Muscle layer of duodenum (tissue), 2 donors: Measurements from ENCODE around the gene OSR1.
"Not testable (repeated sequence)": the region's sequence is repeated elsewhere in the genome, so short reads cannot be mapped to it uniquely, and the experiment has no call there.

Source experiments
- H3K27ac ChIP-seq: one replicate; pipeline ENCODE4 v1.7.0; 2013; ENCODE audit warnings: mild to moderate bottlenecking, low read length
- H3K27me3 ChIP-seq: one replicate; pipeline ENCODE4 v1.7.0; 2013; ENCODE audit warnings: low read depth, mild to moderate bottlenecking, control low read depth, low read length
- H3K36me3 ChIP-seq, 2 donors: one replicate each; pipeline ENCODE4 v1.7.0; 2013; ENCODE audit warnings: low read length in 2 of 2, control low read depth in 1 of 2, mild to moderate bottlenecking in 1 of 2; ENCODE audit not compliant: insufficient read depth in 2 of 2, control insufficient read depth in 1 of 2
- H3K4me1 ChIP-seq, 2 donors: one replicate each; pipeline ENCODE4 v1.7.0; 2013; ENCODE audit warnings: low read length in 2 of 2, mild to moderate bottlenecking in 2 of 2, control low read depth in 1 of 2, moderate library complexity in 1 of 2; ENCODE audit not compliant: insufficient read depth in 2 of 2, control insufficient read depth in 1 of 2
- H3K4me3 ChIP-seq, 2 donors: one replicate each; pipeline ENCODE4 v1.7.0; 2013; ENCODE audit warnings: low read length in 2 of 2, low read depth in 1 of 2, mild to moderate bottlenecking in 1 of 2
- H3K9me3 ChIP-seq, 2 donors: one replicate each; pipeline ENCODE4 v1.7.0; 2013; ENCODE audit warnings: low read length in 2 of 2, control low read depth in 1 of 2, mild to moderate bottlenecking in 1 of 2; ENCODE audit not compliant: control insufficient read depth in 1 of 2
- donor health status: healthy.

The OSR1 gene

DNA sequence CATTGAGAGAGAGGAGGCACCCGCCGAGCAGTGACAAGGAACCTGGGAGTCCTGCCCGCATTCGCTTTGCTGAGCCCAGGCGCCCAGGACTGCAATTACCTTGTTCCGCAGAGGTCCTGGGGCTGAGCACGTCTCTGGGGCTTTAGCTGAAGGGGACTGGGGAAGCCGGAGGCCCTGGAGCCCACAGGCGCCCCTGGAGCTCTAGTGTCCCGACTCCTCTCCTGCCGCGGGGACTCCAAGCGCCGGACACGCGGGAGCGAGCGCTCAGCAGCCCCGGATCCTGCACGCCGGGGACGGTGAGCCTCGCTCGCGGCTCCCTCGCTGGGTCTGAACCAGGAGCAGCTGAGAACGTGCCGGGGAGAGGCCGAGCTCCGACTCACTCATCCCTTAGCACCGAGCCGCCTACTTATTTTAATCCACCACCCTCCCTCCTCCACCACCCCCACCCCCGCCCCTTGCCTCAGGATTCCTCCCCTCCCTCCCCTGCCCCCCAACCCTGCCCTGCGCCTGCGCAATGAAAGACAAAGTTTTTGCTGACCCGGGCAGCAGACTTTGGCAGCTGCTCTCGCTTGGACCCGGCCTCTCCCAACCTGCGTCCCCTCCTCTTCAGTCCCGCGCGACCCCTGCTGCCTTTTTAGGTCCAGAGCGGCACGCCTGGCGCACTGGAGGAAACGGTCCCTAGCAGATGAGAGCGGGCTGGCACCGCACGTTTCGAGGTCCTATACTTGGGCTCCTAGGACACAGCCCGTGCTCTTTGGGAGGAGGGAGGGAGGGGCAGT is at the start of gene OSR1:
OSR1 (minus strand) TSS at position 382 of the 779 bp plus-strand sequence. CDS start 4,818 bp downstream, outside the sequence.
- Histone ChIP-seq H3K27ac (peak within 1 kb of the TSS; percentile 37), H3K4me1 (peaks cover 0 to 48% of the 10 kb centered on the region in 2 donors), H3K27me3 (peaks cover 74% of the 10 kb centered on the region), H3K9me3 (no peaks in the 10 kb centered on the region), H3K4me3 (peak within 1 kb of the TSS; percentile 54 to 73), H3K36me3 (no peaks in the 10 kb centered on the region)

DNA sequence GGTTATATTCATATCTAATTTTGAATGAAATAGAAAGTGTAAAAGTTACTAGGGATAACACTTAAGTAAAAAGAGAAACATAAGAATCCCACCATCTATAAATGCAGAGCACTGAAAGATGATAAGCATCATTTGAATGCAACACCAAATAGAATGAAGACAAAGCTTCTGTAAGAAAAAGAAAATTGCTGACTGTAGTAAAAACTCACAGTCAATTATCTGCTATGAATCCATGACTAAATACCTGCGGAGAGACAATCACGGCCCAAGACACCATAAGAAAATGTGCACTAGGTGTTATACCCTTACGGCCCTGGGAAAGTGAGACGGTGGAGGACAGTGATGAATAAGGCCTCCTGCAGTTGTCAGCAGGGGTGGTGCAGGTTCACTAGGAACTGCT is 45.4 kb upstream of the OSR1 start:
- Histone ChIP-seq H3K36me3 (no peaks in the 10 kb centered on the region), H3K27me3 (no peaks in the 10 kb centered on the region), H3K4me3 (no peak overlapping the region), H3K27ac (no peak overlapping the region), H3K4me1 (no peaks in the 10 kb centered on the region), H3K9me3 (peaks cover 0 to 2% of the 10 kb centered on the region in 2 donors)

DNA sequence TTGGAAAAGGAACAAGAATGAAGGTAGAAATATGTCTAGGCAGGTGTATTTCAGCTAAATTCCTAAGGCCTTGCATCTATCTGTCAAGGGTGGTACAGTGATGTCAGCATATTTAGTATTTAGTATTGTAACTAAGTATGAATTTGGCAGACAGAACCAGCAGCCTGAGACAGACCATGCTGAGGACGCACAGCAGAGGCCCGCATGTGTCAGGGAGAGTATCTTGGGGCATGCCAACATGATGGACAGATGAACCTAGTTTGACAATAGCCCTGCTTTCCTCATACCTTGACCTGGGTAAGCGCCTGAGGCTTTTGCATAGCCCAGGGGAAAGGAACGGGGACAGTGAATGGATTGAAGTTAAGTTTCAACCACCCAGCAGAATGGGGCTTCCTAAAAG is 33.8 kb upstream of the OSR1 start:
- no peak overlapping the region for H3K27ac ChIP-seq

DNA sequence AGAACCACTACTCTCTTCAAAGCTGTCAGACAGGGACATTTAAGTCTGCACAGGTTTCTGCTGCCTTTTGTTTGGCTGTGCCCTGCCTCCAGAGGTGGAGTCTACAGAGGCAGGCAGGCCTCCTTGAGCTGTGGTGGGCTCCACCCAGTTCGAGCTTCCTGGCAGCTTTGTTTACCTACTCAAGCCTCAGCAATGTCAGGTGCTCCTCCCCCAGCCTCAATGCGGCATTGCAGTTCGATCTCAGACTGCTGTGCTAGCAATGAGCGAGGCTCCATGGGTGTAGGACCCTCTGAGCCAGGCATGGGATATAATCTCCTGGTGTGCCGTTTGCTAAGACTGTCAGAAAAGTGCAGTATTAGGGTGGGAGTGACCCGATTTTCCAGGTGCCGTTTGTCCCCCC is 31.0 kb upstream of the OSR1 start:
- not testable (repeated sequence) for H3K9me3 ChIP-seq, H3K4me3 ChIP-seq, H3K27me3 ChIP-seq, H3K4me1 ChIP-seq, H3K36me3 ChIP-seq, H3K27ac ChIP-seq

More for the DNA sequence above, 33.8 kb upstream of the OSR1 start:
- no peak overlapping the region for H3K4me3 ChIP-seq
- H3K27me3 ChIP-seq = no peaks in the 10 kb centered on the region
- no peaks in the 10 kb centered on the region for H3K9me3 ChIP-seq
- no peaks in the 10 kb centered on the region for H3K36me3 ChIP-seq
- no peaks in the 10 kb centered on the region for H3K4me1 ChIP-seq

DNA sequence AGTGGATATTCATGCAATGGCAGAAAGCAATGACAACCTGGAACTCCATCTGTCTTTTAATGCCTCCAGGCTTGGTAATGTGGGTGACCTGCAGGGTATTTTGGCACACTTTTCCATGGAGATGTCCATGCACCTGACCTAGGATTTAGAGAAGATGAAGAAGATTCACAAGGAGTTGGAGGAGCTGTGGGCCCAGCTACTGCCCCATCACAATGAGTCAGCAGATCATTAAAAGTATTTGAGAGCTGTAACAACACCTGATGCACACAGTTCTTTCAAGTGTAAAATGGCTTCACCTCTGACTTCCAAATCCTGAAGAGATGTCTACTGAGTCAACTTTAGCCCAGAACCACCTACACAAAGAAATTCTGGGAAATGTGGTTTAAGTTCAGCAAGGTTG is 22.1 kb upstream of the OSR1 start:
- no peaks in the 10 kb centered on the region for H3K36me3 ChIP-seq
- H3K27ac ChIP-seq = no peak overlapping the region
- no peaks in the 10 kb centered on the region for H3K4me1 ChIP-seq
- H3K27me3 ChIP-seq = no peaks in the 10 kb centered on the region
- no peaks in the 10 kb centered on the region for H3K9me3 ChIP-seq
- no peak overlapping the region for H3K4me3 ChIP-seq

DNA sequence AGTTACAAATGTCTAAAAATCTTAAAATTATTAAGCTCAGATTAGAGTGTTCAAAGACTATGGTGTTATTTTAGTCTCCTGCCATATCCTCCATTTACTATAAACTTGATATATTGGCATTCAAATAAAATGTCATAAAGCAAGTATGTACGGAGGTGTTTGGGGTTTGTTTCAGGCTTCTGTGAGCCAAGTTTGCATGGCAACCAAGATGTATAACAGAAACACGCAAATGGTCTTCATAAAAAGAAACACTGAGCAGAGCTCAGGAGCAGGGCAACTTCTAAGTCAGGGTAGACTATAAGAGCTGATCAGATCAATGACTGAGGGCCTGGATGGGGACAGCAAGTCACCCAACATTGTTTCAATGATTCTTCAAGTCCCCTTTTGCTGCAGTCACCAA is 20.5 kb upstream of the OSR1 start:
- H3K27ac ChIP-seq = no peak overlapping the region
- no peaks in the 10 kb centered on the region for H3K36me3 ChIP-seq
- H3K4me1 ChIP-seq = no peaks in the 10 kb centered on the region
- H3K9me3 ChIP-seq = no peaks in the 10 kb centered on the region
- H3K4me3 ChIP-seq = no peak overlapping the region
- H3K27me3 ChIP-seq = no peaks in the 10 kb centered on the region

DNA sequence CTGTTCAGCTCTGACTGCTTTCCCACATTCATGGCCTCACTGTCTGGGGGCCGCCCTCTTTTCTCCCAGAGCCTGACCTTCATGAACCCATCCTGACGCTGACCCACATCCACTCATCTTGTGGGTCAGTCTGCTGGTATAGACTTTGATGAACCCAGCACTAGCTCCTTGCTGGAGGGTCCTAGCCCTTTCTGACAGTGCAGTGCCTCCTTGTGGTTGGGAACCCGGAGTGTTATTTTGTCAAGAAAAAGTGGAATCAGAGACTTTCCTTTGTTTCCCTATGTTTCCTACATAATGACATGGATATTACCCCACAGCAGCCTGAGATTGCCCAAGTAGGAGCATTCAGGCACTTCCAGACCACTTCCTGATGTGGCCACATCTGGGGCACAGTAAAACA is 19.3 kb upstream of the OSR1 start:
- H3K9me3 ChIP-seq = no peaks in the 10 kb centered on the region
- no peaks in the 10 kb centered on the region for H3K4me1 ChIP-seq
- H3K27me3 ChIP-seq = no peaks in the 10 kb centered on the region
- H3K4me3 ChIP-seq = no peak overlapping the region
- H3K36me3 ChIP-seq = no peaks in the 10 kb centered on the region
- no peak overlapping the region for H3K27ac ChIP-seq

DNA sequence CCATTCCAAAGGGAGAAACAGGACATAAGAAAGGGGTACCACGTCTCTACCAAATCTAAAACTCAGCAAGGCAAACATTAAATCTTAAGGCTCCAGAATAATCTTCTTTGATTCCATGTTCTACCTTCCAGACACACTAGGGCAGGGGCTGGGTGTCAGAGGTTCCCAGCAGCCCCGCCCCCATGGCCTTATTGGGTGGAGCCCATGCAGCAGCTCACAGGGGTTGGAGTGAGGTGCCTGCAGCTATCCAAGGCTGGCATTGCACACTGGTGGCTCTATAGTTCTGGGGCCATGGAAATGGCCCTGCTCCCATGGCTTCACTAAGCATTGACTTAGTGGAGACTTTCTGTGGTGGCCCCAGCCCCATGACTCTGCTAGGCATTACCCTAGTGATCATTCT is 14.9 kb upstream of the OSR1 start:
- H3K4me3 ChIP-seq = no peak overlapping the region

DNA sequence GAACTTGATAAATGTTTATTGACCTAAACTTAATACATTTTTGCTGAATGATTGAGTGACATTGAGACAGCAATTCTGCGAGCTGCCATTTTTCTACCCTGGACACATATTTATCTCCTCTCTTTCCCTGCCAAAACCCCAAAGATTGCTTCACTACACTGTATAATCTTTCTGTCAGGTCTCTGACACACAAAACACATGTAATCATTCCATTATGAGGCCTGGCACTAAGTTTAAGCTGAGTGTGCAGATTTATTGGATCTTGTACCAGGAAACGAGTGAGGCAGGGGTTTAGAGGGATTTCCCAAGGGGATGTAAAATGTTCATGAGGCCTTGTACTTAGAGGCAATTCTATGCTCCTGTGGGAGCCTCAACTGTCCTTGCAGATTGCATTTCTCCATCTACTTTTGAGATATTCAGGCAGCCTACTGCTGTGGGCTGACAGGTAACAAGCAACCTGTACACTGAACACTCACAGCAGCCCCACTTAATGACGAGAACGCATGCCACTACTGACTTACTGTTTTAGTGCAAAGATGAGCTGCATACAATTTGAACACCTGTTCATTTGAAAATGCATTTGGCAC is 13.7 kb upstream of the OSR1 start:
- Histone ChIP-seq H3K4me1 (no peaks in the 10 kb centered on the region), H3K27ac (no peak overlapping the region), H3K36me3 (no peaks in the 10 kb centered on the region), H3K4me3 (no peak overlapping the region), H3K27me3 (no peaks in the 10 kb centered on the region), H3K9me3 (no peaks in the 10 kb centered on the region)

More for the DNA sequence above, 14.9 kb upstream of the OSR1 start:
- H3K27me3 ChIP-seq = no peaks in the 10 kb centered on the region
- H3K36me3 ChIP-seq = no peaks in the 10 kb centered on the region
- no peaks in the 10 kb centered on the region for H3K4me1 ChIP-seq
- no peak overlapping the region for H3K27ac ChIP-seq
- H3K9me3 ChIP-seq = no peaks in the 10 kb centered on the region

DNA sequence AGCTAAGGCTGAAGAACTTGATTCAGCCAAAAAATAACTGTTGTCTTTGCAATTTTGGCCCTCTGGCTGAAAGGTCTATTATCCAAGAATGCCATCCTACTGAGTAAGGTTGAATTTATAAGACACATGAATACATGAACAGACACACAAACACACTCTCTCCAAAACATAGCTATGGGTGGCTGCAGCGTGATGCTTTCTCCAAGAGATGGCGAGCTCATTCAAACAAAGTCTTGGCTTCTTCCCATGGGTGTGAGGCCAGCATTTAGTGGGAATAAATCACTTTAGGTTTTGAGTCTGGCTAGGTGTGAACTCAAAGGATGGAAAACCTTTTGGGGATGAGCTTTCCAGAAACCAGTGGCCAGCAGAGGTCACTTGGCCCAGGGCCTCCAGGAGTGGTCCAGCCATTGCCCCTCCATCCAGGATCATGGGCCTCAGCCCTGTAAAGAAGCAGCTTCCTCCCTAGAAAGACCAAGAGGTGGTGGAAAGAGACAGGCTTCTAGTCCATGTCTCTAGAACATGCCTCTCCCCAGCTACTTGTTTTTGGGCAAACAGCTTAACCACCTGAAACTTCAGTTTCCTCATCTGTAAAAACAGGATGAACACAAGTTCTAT is 11.0 kb upstream of the OSR1 start:
- Histone ChIP-seq H3K27ac (no peak overlapping the region), H3K36me3 (no peaks in the 10 kb centered on the region), H3K9me3 (no peaks in the 10 kb centered on the region), H3K4me1 (no peaks in the 10 kb centered on the region), H3K4me3 (no peak overlapping the region), H3K27me3 (no peaks in the 10 kb centered on the region)

DNA sequence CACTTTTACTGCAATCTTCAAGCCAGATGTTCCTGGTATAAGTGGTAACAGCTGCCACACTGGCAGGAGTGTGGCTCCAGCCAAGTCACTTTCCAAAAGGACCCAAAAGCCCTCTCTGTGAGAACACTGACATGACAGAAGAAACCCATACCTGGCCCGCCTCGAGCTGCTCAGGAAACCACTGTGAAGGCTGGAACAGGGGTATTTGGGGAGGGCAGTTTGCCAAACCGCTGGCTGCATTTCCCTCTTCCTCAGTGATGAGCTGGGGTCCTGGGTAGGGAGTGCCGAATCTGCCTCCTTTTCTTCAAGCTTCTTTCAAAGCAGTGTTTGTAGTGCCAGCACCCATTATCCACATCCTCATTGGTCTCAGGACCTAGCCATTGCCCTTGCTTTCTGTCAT is 10.3 kb upstream of the OSR1 start:
- Histone ChIP-seq H3K9me3 (no peaks in the 10 kb centered on the region), H3K36me3 (no peaks in the 10 kb centered on the region), H3K27me3 (peaks cover 1% of the 10 kb centered on the region), H3K27ac (no peak overlapping the region), H3K4me3 (no peak overlapping the region), H3K4me1 (no peaks in the 10 kb centered on the region)
